Measurements from ENCODE around the gene BRME1. TPM values are rescaled to one million over a fixed set of nuclear protein-coding genes. Genes with fewer than 3 reads are reported as not detected.
A peak's percentile ranks its signal among the peaks of the same experiment; 100 is the strongest.

BRME1 gene
- polyA plus RNA-seq (2013): 1.9 TPM

DNA sequence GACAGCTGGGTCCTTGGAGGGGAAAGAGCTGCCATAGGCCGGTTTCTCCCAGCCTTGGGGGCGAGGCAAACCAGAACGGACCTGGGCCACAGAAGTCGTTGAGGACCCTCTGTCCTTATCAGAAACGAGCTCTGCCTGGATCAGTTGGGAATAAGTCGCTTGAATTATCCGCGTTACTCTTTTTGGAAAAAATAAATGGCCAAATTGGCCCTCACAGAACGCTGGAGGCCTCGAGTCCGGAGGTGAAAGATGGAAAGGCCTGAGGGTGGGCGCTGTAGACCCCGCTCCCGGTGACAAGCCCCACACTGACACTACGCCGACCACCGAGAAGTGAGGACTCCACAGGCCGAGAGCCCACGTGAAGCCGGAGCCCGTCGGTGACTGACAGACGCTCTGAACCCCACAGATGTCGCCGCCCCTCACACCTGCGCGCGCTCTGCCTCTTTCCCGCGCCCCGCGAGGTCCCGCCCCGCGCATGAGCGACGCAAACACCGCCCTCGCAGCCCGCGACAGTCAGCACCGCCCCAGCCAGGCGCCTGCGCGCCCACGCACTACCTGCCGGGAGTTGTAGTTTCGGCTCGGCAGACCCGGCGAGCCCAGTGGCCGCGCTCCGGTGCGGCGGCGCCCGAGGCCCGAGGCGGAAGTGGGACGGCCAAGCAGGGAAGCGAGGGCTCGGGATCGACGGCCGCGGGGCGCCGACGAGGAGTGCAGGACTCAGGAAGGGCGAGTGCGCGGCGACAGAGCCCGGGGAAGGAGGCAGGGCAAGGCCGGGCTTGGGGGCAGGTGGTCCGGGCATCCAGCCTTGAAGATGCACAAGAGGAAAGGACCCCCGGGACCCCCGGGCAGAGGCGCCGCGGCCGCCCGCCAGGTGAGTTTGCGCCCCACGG is at the start of gene BRME1, which contains the start of gene CC2D1A:
Gene BRME1 (minus strand): TSS at position 484 of the 887 bp plus-strand sequence. CDS start 1,225 bp downstream, outside the sequence.
Gene CC2D1A (plus strand): TSS at position 568 of the 887 bp plus-strand sequence. CDS start 241 bp downstream, at position 809.
- ChIA-PET POLR2A (interaction anchor here (1.1 kb wide), 1 partner anchor 25 kb away, joined by 3 read pairs; no protein-coding TSS in a partner anchor), CTCF (interaction anchor here (0.9 to 1.6 kb wide), 4 partner anchors 10 to 173 kb away, joined by 3 to 5 read pairs (median 4); no protein-coding TSS in a partner anchor)
- H3K27ac ChIP-seq (ENCODE audit: insufficient read depth in 1 of 2, low read depth in 1 of 2, low read length in 2 of 2, poor library complexity in 1 of 2, severe bottlenecking in 2 of 2): peak within 1 kb of the TSS in 1 of 2 experiments; percentile 58
- H3K4me3 ChIP-seq (ENCODE audit: control insufficient read depth in 1 of 7, extremely low read depth in 1 of 7, insufficient read depth in 4 of 7, low read depth in 2 of 7, low read length in 6 of 7): peak within 1 kb of the TSS; percentile 42 to 91 (median 81)
- no peaks in the 10 kb centered on the region for H3K9me3 ChIP-seq (ENCODE audit: control extremely low read depth in 1 of 5, control insufficient read depth in 4 of 5, insufficient read depth in 2 of 5, low read depth in 1 of 5, low read length in 4 of 5)
- peak; percentile 84 to 88 (median 88) for DNase-seq
- 7% methylated on average over 76 of the region's 86 CpGs for WGBS (ENCODE audit: insufficient coverage)
- H3K27me3 ChIP-seq (replicated peaks in 2 of 5; ENCODE audit: control insufficient read depth in 4 of 5, insufficient read depth in 5 of 5, low read length in 4 of 5): no peaks in the 10 kb centered on the region
- peaks cover 0 to 16% (median 14%) of the 10 kb centered on the region in 4 experiments for H3K4me1 ChIP-seq (ENCODE audit: control extremely low read depth in 1 of 4, control insufficient read depth in 4 of 4, insufficient read depth in 4 of 4, low read length in 3 of 4)
- peaks cover under 1 to 12% (median 5%) of the 10 kb centered on the region in 4 experiments for H3K36me3 ChIP-seq (ENCODE audit: control insufficient read depth in 4 of 4, insufficient read depth in 4 of 4, low read length in 3 of 4)

- WGBS (ENCODE audit: insufficient coverage): 87% methylated on average over 10 of the region's 15 CpGs
- CTCF ChIA-PET: interaction anchor here (0.8 to 2.8 kb wide), 5 partner anchors 14 to 76 kb away, joined by 3 to 10 read pairs (median 5); no protein-coding TSS in a partner anchor
- Histone ChIP-seq H3K9me3 (ENCODE audit: control extremely low read depth in 1 of 5, control insufficient read depth in 4 of 5, insufficient read depth in 2 of 5, low read depth in 1 of 5, low read length in 4 of 5) (no peaks in the 10 kb centered on the region), H3K27me3 (replicated peaks in 2 of 5; ENCODE audit: control insufficient read depth in 4 of 5, insufficient read depth in 5 of 5, low read length in 4 of 5) (no peaks in the 10 kb centered on the region), H3K4me3 (ENCODE audit: control insufficient read depth in 1 of 7, extremely low read depth in 1 of 7, insufficient read depth in 4 of 7, low read depth in 2 of 7, low read length in 6 of 7) (peak overlapping the region in 3 of 7 experiments; percentile 10 to 82 (median 81)), H3K4me1 (ENCODE audit: control extremely low read depth in 1 of 4, control insufficient read depth in 4 of 4, insufficient read depth in 4 of 4, low read length in 3 of 4) (peaks cover 0 to 16% (median 13%) of the 10 kb centered on the region in 4 experiments), H3K36me3 (ENCODE audit: control insufficient read depth in 4 of 4, insufficient read depth in 4 of 4, low read length in 3 of 4) (peaks cover 10 to 50% (median 41%) of the 10 kb centered on the region in 4 experiments), H3K27ac (ENCODE audit: insufficient read depth in 1 of 2, low read depth in 1 of 2, low read length in 2 of 2, poor library complexity in 1 of 2, severe bottlenecking in 2 of 2) (peak overlapping the region in 1 of 2 experiments; percentile 54)
- no peak for DNase-seq
- POLR2A ChIA-PET: no interaction called here
Observed at GRCh38 chr19:13954185-13954584, 48.3 kb upstream of the BRME1 start.

DNA sequence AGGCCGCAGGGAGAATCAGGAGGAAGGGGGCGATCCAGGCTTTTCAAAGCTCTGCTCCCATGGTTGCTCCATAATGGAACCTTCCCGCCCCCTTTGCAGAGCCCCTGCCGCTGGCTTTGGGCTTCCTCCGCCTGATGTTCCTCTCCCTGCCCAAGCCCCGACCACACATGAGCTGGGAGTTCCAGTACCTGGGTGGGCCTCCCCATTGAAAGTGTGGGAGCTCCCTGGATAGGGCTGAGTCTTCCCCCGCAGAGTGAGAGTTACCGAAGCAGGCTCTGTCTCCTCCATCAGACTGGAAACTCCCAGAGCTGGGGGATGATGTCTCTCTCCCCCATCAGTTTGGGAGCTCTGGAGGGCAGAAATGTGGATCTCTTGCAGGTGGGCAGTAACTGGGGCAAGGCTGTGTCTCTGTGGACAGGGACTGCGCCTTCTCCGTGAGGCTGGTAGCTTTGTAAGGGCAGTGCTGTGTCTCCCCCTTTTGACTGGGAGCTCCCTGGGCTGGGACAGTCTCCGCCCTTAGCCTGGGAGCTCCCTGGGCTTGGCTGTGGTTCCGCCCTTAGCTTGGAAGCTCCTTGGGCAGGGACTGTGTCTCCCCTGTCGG is 47.1 kb upstream of the BRME1 start:
- H3K9me3 ChIP-seq (ENCODE audit: control extremely low read depth in 1 of 5, control insufficient read depth in 4 of 5, insufficient read depth in 2 of 5, low read depth in 1 of 5, low read length in 4 of 5): no peaks in the 10 kb centered on the region
- CTCF ChIA-PET: interaction anchor here (0.9 to 2.8 kb wide), 12 partner anchors 9 to 90 kb away, joined by 3 to 10 read pairs (median 4); partner anchors contain the start of gene IL27RA
- peak overlapping the region; percentile 40 to 87 for H3K27ac ChIP-seq (ENCODE audit: insufficient read depth in 1 of 2, low read depth in 1 of 2, low read length in 2 of 2, poor library complexity in 1 of 2, severe bottlenecking in 2 of 2)
- no peaks in the 10 kb centered on the region for H3K27me3 ChIP-seq (replicated peaks in 2 of 5; ENCODE audit: control insufficient read depth in 4 of 5, insufficient read depth in 5 of 5, low read length in 4 of 5)
- H3K4me3 ChIP-seq (ENCODE audit: control insufficient read depth in 1 of 7, extremely low read depth in 1 of 7, insufficient read depth in 4 of 7, low read depth in 2 of 7, low read length in 6 of 7): peak overlapping the region; percentile 36 to 91 (median 79)
- 3% methylated on average over 13 of the region's 13 CpGs for WGBS (ENCODE audit: insufficient coverage)
- peaks cover 10 to 38% (median 32%) of the 10 kb centered on the region in 4 experiments for H3K36me3 ChIP-seq (ENCODE audit: control insufficient read depth in 4 of 4, insufficient read depth in 4 of 4, low read length in 3 of 4)
- peaks cover 0 to 16% (median 13%) of the 10 kb centered on the region in 4 experiments for H3K4me1 ChIP-seq (ENCODE audit: control extremely low read depth in 1 of 4, control insufficient read depth in 4 of 4, insufficient read depth in 4 of 4, low read length in 3 of 4)
- POLR2A ChIA-PET: interaction anchor here (0.5 to 0.9 kb wide), 3 partner anchors 8 to 36 kb away, joined by 3 to 4 read pairs (median 3); no protein-coding TSS in a partner anchor
- no peak for DNase-seq

- 0% methylated on average over 32 of the region's 65 CpGs for WGBS (ENCODE audit: insufficient coverage)
- ChIA-PET CTCF (interaction anchor here (1.1 to 2.8 kb wide), 9 partner anchors 10 to 79 kb away, joined by 3 to 10 read pairs (median 4); partner anchors contain the start of gene IL27RA), POLR2A (interaction anchor here (0.5 to 0.9 kb wide), 2 partner anchors 9 to 37 kb away, joined by 3 read pairs; no protein-coding TSS in a partner anchor)
- peak within 1 kb of the TSS; percentile 79 to 87 for H3K27ac ChIP-seq (ENCODE audit: insufficient read depth in 1 of 2, low read depth in 1 of 2, low read length in 2 of 2, poor library complexity in 1 of 2, severe bottlenecking in 2 of 2)
- H3K4me3 ChIP-seq (ENCODE audit: control insufficient read depth in 1 of 7, extremely low read depth in 1 of 7, insufficient read depth in 4 of 7, low read depth in 2 of 7, low read length in 6 of 7): peak within 1 kb of the TSS; percentile 69 to 91 (median 81)
- peaks cover 10 to 33% (median 27%) of the 10 kb centered on the region in 4 experiments for H3K36me3 ChIP-seq (ENCODE audit: control insufficient read depth in 4 of 4, insufficient read depth in 4 of 4, low read length in 3 of 4)
- no peaks in the 10 kb centered on the region for H3K27me3 ChIP-seq (replicated peaks in 2 of 5; ENCODE audit: control insufficient read depth in 4 of 5, insufficient read depth in 5 of 5, low read length in 4 of 5)
- H3K4me1 ChIP-seq (ENCODE audit: control extremely low read depth in 1 of 4, control insufficient read depth in 4 of 4, insufficient read depth in 4 of 4, low read length in 3 of 4): peaks cover 0 to 16% (median 13%) of the 10 kb centered on the region in 4 experiments
- DNase-seq: peak; percentile 100
- H3K9me3 ChIP-seq (ENCODE audit: control extremely low read depth in 1 of 5, control insufficient read depth in 4 of 5, insufficient read depth in 2 of 5, low read depth in 1 of 5, low read length in 4 of 5): no peaks in the 10 kb centered on the region
Observed at GRCh38 chr19:13952154-13952930, 46.4 kb upstream of the BRME1 start, which contains the start of gene DCAF15. Gene DCAF15 (plus strand): TSS chr19:13952509. CDS start chr19:13952513, 4 bp downstream.

DNA sequence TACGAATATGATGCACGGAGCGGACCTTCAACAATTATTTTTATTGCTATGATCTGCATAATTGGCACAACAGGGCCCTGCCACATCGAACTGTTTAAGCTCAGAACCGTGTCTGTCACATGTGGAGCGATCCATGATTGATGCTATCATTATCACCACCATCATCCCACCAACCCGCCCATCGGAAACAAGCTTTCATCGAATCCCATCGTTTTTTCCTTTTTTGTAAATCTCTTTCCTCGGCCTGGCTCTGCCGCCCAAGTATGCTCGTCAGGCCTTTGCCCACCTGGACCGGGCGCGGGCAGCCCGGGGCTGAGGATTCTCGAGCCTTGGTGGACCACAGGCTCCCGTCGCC is 45.9 kb upstream of the BRME1 start:
- Histone ChIP-seq H3K4me3 (ENCODE audit: control insufficient read depth in 1 of 7, extremely low read depth in 1 of 7, insufficient read depth in 4 of 7, low read depth in 2 of 7, low read length in 6 of 7) (peak overlapping the region; percentile 1 to 82 (median 55)), H3K27ac (ENCODE audit: insufficient read depth in 1 of 2, low read depth in 1 of 2, low read length in 2 of 2, poor library complexity in 1 of 2, severe bottlenecking in 2 of 2) (no peak overlapping the region)
- POLR2A ChIA-PET: interaction anchor here (0.7 kb wide), 1 partner anchor 52 kb away, joined by 3 read pairs; no protein-coding TSS in a partner anchor

GRCh38 chr19:13951043-13951442 is 45.1 kb upstream of the BRME1 start:
- CTCF ChIA-PET: interaction anchor here (0.9 to 1.2 kb wide), 2 partner anchors 36 to 70 kb away, joined by 3 read pairs; no protein-coding TSS in a partner anchor
- H3K36me3 ChIP-seq (ENCODE audit: control insufficient read depth in 4 of 4, insufficient read depth in 4 of 4, low read length in 3 of 4): peaks cover 4 to 20% (median 14%) of the 10 kb centered on the region in 4 experiments
- H3K4me3 ChIP-seq (ENCODE audit: control insufficient read depth in 1 of 7, extremely low read depth in 1 of 7, insufficient read depth in 4 of 7, low read depth in 2 of 7, low read length in 6 of 7): no peak overlapping the region
- POLR2A ChIA-PET: interaction anchor here (0.7 kb wide), 1 partner anchor 53 kb away, joined by 3 read pairs; no protein-coding TSS in a partner anchor
- DNase-seq: no peak
- H3K9me3 ChIP-seq (ENCODE audit: control extremely low read depth in 1 of 5, control insufficient read depth in 4 of 5, insufficient read depth in 2 of 5, low read depth in 1 of 5, low read length in 4 of 5): no peaks in the 10 kb centered on the region
- no peaks in the 10 kb centered on the region for H3K27me3 ChIP-seq (replicated peaks in 2 of 5; ENCODE audit: control insufficient read depth in 4 of 5, insufficient read depth in 5 of 5, low read length in 4 of 5)
- peaks cover 0 to 16% (median 13%) of the 10 kb centered on the region in 4 experiments for H3K4me1 ChIP-seq (ENCODE audit: control extremely low read depth in 1 of 4, control insufficient read depth in 4 of 4, insufficient read depth in 4 of 4, low read length in 3 of 4)
- no CpG with 5 or more reads among the region's 2 CpGs for WGBS (ENCODE audit: insufficient coverage)
- no peak overlapping the region for H3K27ac ChIP-seq (ENCODE audit: insufficient read depth in 1 of 2, low read depth in 1 of 2, low read length in 2 of 2, poor library complexity in 1 of 2, severe bottlenecking in 2 of 2)

More for the DNA sequence above, 45.9 kb upstream of the BRME1 start:
- 12% methylated on average over 20 of the region's 20 CpGs for WGBS (ENCODE audit: insufficient coverage)
- DNase-seq: no peak
- CTCF ChIA-PET: interaction anchor here (1.2 kb wide), 1 partner anchor 71 kb away, joined by 3 read pairs; no protein-coding TSS in a partner anchor
- Histone ChIP-seq H3K4me1 (ENCODE audit: control extremely low read depth in 1 of 4, control insufficient read depth in 4 of 4, insufficient read depth in 4 of 4, low read length in 3 of 4) (peaks cover 0 to 16% (median 13%) of the 10 kb centered on the region in 4 experiments), H3K27me3 (replicated peaks in 2 of 5; ENCODE audit: control insufficient read depth in 4 of 5, insufficient read depth in 5 of 5, low read length in 4 of 5) (no peaks in the 10 kb centered on the region), H3K9me3 (ENCODE audit: control extremely low read depth in 1 of 5, control insufficient read depth in 4 of 5, insufficient read depth in 2 of 5, low read depth in 1 of 5, low read length in 4 of 5) (no peaks in the 10 kb centered on the region), H3K36me3 (ENCODE audit: control insufficient read depth in 4 of 4, insufficient read depth in 4 of 4, low read length in 3 of 4) (peaks cover 10 to 28% (median 21%) of the 10 kb centered on the region in 4 experiments)
